Prostate gland (tissue), 2 donors: ENCODE measurements around the gene NEMF.

ENCODE experiments used
- POLR2A ChIP-seq: fragments of 450-650 bp; IDR thresholded peaks from one replicate; pipeline ENCODE4 v1.6.1; 2016; ENCODE audit warnings: antibody characterized with exemption, mild to moderate bottlenecking
- TF ChIP-seq, protein P1 (sequence below), 4 experiments: fragments of 200-600 bp in 2 of 4; fragments of 450-650 bp in 2 of 4; sonication (generic) in 2 of 4; IDR thresholded peaks; 1 replicate in 3 of 4; 2 replicates in 1 of 4; pipeline ENCODE4 v1.5.1; 2016 to 2019; ENCODE audit warnings: antibody characterized with exemption in 4 of 4, mild to moderate bottlenecking in 2 of 4, moderate library complexity in 2 of 4

GRCh38 chr14:49778421-49778820, 74.2 kb downstream of the NEMF start:
- TF ChIP-seq, protein P1, sequence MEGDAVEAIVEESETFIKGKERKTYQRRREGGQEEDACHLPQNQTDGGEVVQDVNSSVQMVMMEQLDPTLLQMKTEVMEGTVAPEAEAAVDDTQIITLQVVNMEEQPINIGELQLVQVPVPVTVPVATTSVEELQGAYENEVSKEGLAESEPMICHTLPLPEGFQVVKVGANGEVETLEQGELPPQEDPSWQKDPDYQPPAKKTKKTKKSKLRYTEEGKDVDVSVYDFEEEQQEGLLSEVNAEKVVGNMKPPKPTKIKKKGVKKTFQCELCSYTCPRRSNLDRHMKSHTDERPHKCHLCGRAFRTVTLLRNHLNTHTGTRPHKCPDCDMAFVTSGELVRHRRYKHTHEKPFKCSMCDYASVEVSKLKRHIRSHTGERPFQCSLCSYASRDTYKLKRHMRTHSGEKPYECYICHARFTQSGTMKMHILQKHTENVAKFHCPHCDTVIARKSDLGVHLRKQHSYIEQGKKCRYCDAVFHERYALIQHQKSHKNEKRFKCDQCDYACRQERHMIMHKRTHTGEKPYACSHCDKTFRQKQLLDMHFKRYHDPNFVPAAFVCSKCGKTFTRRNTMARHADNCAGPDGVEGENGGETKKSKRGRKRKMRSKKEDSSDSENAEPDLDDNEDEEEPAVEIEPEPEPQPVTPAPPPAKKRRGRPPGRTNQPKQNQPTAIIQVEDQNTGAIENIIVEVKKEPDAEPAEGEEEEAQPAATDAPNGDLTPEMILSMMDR (IDR thresholded peaks at IDR 0.05), result no peak
- TF ChIP-seq POLR2A, result no peak
